ENCODE results near the gene KRTAP23-1. TPM values are rescaled to one million over a fixed set of nuclear protein-coding genes. Genes with fewer than 3 reads are reported as not detected.

The KRTAP23-1 gene
- total RNA-seq, 2 donors from 2014 or later, result not detected

- 100% methylated on average over 1 of the region's 1 CpG; no CpG with 5 or more reads in 1 of the 2 experiments for WGBS, 2 experiments (ENCODE audit: insufficient coverage in 1 of 2, insufficient read length in 1 of 2)
These were observed 6.1 kb upstream of the KRTAP23-1 start for GRCh38 chr21:30354308-30355005.

DNA sequence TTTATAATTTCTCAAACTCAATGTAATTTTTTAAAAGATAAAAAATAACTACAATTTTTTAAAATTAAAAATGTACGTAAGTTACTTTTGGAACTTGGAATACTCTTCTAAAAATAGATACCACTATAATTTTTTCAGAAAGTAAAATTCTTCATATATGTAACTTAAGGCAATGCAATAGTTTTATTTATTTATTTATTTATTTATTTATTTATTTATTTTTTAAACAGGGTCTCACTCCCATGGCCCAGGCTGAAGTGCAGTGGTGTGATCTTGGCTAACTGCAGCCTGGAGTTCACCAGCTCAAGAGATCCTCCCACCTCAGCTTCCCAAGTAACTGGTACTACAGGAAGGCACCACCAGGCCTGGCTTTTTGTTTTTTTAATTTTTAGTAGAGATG is 3.1 kb upstream of the KRTAP23-1 start:
- DNase-seq, result no peak
- Histone ChIP-seq H3K9me3 (ENCODE audit: control insufficient read depth, low read length) (peaks cover 6% of the 10 kb centered on the region), H3K4me1 (ENCODE audit: control insufficient read depth, insufficient read depth, low read length) (peaks cover 4% of the 10 kb centered on the region), H3K4me3 (ENCODE audit: low read length) (no peak overlapping the region), H3K9ac (ENCODE audit: extremely low read depth, low read length, poor library complexity, severe bottlenecking) (no peak overlapping the region), H3K27me3 (ENCODE audit: control insufficient read depth, insufficient read depth, low read length, poor library complexity, severe bottlenecking) (no peaks in the 10 kb centered on the region), H3K27ac (ENCODE audit: low read depth, low read length) (no peak overlapping the region), H3K36me3 (ENCODE audit: control insufficient read depth, insufficient read depth, low read length) (no peaks in the 10 kb centered on the region)
- WGBS, 2 experiments (ENCODE audit: insufficient coverage in 1 of 2, insufficient read length in 1 of 2), result no CpG with 5 or more reads among the region's 1 CpG
- no peaks in the 10 kb centered on the region for H3K36me3 Mint-ChIP-seq (ENCODE audit: low read depth)
- H3K4me3 Mint-ChIP-seq, result no peak overlapping the region
- TF ChIP-seq, protein P1, sequence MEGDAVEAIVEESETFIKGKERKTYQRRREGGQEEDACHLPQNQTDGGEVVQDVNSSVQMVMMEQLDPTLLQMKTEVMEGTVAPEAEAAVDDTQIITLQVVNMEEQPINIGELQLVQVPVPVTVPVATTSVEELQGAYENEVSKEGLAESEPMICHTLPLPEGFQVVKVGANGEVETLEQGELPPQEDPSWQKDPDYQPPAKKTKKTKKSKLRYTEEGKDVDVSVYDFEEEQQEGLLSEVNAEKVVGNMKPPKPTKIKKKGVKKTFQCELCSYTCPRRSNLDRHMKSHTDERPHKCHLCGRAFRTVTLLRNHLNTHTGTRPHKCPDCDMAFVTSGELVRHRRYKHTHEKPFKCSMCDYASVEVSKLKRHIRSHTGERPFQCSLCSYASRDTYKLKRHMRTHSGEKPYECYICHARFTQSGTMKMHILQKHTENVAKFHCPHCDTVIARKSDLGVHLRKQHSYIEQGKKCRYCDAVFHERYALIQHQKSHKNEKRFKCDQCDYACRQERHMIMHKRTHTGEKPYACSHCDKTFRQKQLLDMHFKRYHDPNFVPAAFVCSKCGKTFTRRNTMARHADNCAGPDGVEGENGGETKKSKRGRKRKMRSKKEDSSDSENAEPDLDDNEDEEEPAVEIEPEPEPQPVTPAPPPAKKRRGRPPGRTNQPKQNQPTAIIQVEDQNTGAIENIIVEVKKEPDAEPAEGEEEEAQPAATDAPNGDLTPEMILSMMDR (conservative IDR thresholded peaks at IDR 0.05), result no peak
- no peak overlapping the region for H3K27ac Mint-ChIP-seq
- H3K9me3 Mint-ChIP-seq, result no peaks in the 10 kb centered on the region
- H3K27me3 Mint-ChIP-seq (ENCODE audit: insufficient read depth), result peaks cover 1% of the 10 kb centered on the region
- peaks cover 16% of the 10 kb centered on the region for H3K4me1 Mint-ChIP-seq

More at GRCh38 chr21:30354308-30355005, 6.1 kb upstream of the KRTAP23-1 start:
- H3K36me3 Mint-ChIP-seq (ENCODE audit: low read depth), result no peaks in the 10 kb centered on the region
- no peaks in the 10 kb centered on the region for H3K9me3 Mint-ChIP-seq
- no peak overlapping the region for H3K4me3 ChIP-seq (ENCODE audit: low read length)
- H3K36me3 ChIP-seq (ENCODE audit: control insufficient read depth, insufficient read depth, low read length), result no peaks in the 10 kb centered on the region
- no peak overlapping the region for H3K4me3 Mint-ChIP-seq
- H3K27ac ChIP-seq (ENCODE audit: low read depth, low read length), result no peak overlapping the region
- no peak overlapping the region for H3K27ac Mint-ChIP-seq
- peaks cover 13% of the 10 kb centered on the region for H3K4me1 Mint-ChIP-seq
- H3K27me3 Mint-ChIP-seq (ENCODE audit: insufficient read depth), result peaks cover 2% of the 10 kb centered on the region
- no peak overlapping the region for H3K9ac ChIP-seq (ENCODE audit: extremely low read depth, low read length, poor library complexity, severe bottlenecking)
- TF ChIP-seq, protein P1 (conservative IDR thresholded peaks at IDR 0.05), result no peak
- no peak for DNase-seq
- peaks cover 6% of the 10 kb centered on the region for H3K9me3 ChIP-seq (ENCODE audit: control insufficient read depth, low read length)
- no peaks in the 10 kb centered on the region for H3K4me1 ChIP-seq (ENCODE audit: control insufficient read depth, insufficient read depth, low read length)
- H3K27me3 ChIP-seq (ENCODE audit: control insufficient read depth, insufficient read depth, low read length, poor library complexity, severe bottlenecking), result no peaks in the 10 kb centered on the region

DNA sequence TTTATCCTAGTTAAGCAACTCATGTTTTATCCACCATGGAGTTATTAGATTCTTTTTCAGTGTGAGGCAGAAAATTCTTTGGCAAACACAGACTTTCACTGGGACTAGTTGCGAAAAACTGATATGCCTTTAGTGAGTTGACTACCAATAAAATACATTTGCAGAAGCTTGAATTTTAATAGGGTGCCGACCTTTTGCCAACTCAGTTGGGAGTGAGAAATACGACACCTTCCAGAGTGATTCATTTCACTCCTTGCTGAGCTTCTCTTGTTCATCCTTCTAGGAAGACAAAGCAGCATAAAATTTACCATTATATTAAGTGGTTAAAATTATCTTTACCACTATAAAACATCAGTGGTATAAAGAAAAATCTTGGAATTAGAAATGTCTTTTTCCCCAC is 1.2 kb upstream of the KRTAP23-1 start:
- 54 to 78% methylated on average over 2 to 3 of the region's 3 CpGs for WGBS, 2 experiments (ENCODE audit: insufficient coverage in 1 of 2, insufficient read length in 1 of 2)
- H3K36me3 ChIP-seq (ENCODE audit: control insufficient read depth, insufficient read depth, low read length), result no peaks in the 10 kb centered on the region
- Mint-ChIP-seq H3K27me3 (ENCODE audit: insufficient read depth) (no peaks in the 10 kb centered on the region), H3K4me3 (no peak overlapping the region), H3K27ac (no peak overlapping the region), H3K4me1 (peaks cover 16% of the 10 kb centered on the region), H3K9me3 (no peaks in the 10 kb centered on the region), H3K36me3 (ENCODE audit: low read depth) (no peaks in the 10 kb centered on the region)
- TF ChIP-seq, protein P1 (conservative IDR thresholded peaks at IDR 0.05), result no peak
- H3K4me1 ChIP-seq (ENCODE audit: control insufficient read depth, insufficient read depth, low read length), result peaks cover 4% of the 10 kb centered on the region
- H3K27ac ChIP-seq (ENCODE audit: low read depth, low read length), result no peak overlapping the region
- no peak for DNase-seq
- H3K9ac ChIP-seq (ENCODE audit: extremely low read depth, low read length, poor library complexity, severe bottlenecking), result no peak overlapping the region
- H3K9me3 ChIP-seq (ENCODE audit: control insufficient read depth, low read length), result peaks cover 19% of the 10 kb centered on the region
- no peaks in the 10 kb centered on the region for H3K27me3 ChIP-seq (ENCODE audit: control insufficient read depth, insufficient read depth, low read length, poor library complexity, severe bottlenecking)
- H3K4me3 ChIP-seq (ENCODE audit: low read length), result no peak overlapping the region
